SK-N-SH treated with all-trans-retinoic acid at 6 μM for 48 hours (cell line): ENCODE measurements around the gene PDE1A.

Experiments
- ATAC-seq: fragments of 200-7000 bp; cut with Tn5 transposase; 3 replicates; pipeline ENCODE4 v1.9.1; 2020; ENCODE audit warnings: mild to moderate bottlenecking, moderate library complexity
- ARNTL ChIP-seq: fragments of 450-650 bp; formaldehyde crosslinking; IDR thresholded peaks from 2 replicates; pipeline ENCODE4 v1.5.0; 2020; ENCODE audit warnings: low read depth, mild to moderate bottlenecking, moderate library complexity, borderline replicate concordance
- BACH2 ChIP-seq: fragments of 250-450 bp; sonication (Bioruptor Pico); IDR thresholded peaks from 2 replicates; pipeline ENCODE4 v1.9.0; 2021; ENCODE audit warnings: mild to moderate bottlenecking, borderline replicate concordance
- CREB5 ChIP-seq: fragments of 250-450 bp; sonication (Bioruptor Pico); IDR thresholded peaks from 2 replicates; pipeline ENCODE4 v1.5.1; 2020; ENCODE audit warnings: low read depth, mild to moderate bottlenecking, moderate library complexity
- CSDC2 ChIP-seq: fragments of 250-450 bp; sonication (Bioruptor Pico); IDR thresholded peaks from 2 replicates; pipeline ENCODE4 v1.5.0; 2020; ENCODE audit warnings: mild to moderate bottlenecking, moderate library complexity
- CSRNP3 ChIP-seq: fragments of 250-450 bp; sonication (Bioruptor Pico); IDR thresholded peaks from 2 replicates; pipeline ENCODE4 v1.5.1; 2021; ENCODE audit warnings: mild to moderate bottlenecking, moderate library complexity
- ESRRG ChIP-seq: fragments of 250-450 bp; sonication (Bioruptor Pico); IDR thresholded peaks from 2 replicates; pipeline ENCODE4 v1.6.1; 2021; ENCODE audit warnings: mild to moderate bottlenecking
- GLIS3 ChIP-seq: fragments of 250-450 bp; sonication (Bioruptor Pico); IDR thresholded peaks from 2 replicates; pipeline ENCODE4 v1.5.0; 2020; ENCODE audit warnings: mild to moderate bottlenecking, moderate library complexity
- ISL1 ChIP-seq: fragments of 250-450 bp; sonication (Bioruptor Pico); IDR thresholded peaks from 2 replicates; pipeline ENCODE4 v2.1.2; 2022; ENCODE audit warnings: mild to moderate bottlenecking, moderate library complexity
- OSR1 ChIP-seq: fragments of 250-450 bp; sonication (Bioruptor Pico); IDR thresholded peaks from 2 replicates; pipeline ENCODE4 v1.8.0; 2022; ENCODE audit warnings: moderate library complexity, mild to moderate bottlenecking, inconsistent platforms
- PATZ1 ChIP-seq: fragments of 250-450 bp; sonication (Bioruptor Pico); IDR thresholded peaks from 2 replicates; pipeline ENCODE4 v1.8.0; 2020; ENCODE audit warnings: mild to moderate bottlenecking, moderate library complexity, borderline replicate concordance
- PPARA ChIP-seq: fragments of 250-450 bp; sonication (Bioruptor Pico); IDR thresholded peaks from 2 replicates; pipeline ENCODE4 v1.5.0; 2020; ENCODE audit warnings: mild to moderate bottlenecking, borderline replicate concordance
- RARB ChIP-seq: fragments of 250-450 bp; sonication (Bioruptor Pico); IDR thresholded peaks from 2 replicates; pipeline ENCODE4 v1.8.0; 2021; ENCODE audit warnings: mild to moderate bottlenecking, moderate library complexity
- SNAI2 ChIP-seq: fragments of 250-450 bp; sonication (Bioruptor Pico); IDR thresholded peaks from 2 replicates; pipeline ENCODE4 v1.5.0; 2020; ENCODE audit warnings: mild to moderate bottlenecking, moderate library complexity
- TCF4 ChIP-seq: fragments of 250-450 bp; sonication (Bioruptor Pico); IDR thresholded peaks from 2 replicates; pipeline ENCODE4 v1.8.0; 2021; ENCODE audit warnings: mild to moderate bottlenecking, moderate library complexity, borderline replicate concordance
- TOX ChIP-seq: fragments of 250-450 bp; sonication (Bioruptor Pico); IDR thresholded peaks from 2 replicates; pipeline ENCODE4 v1.8.0; 2021; ENCODE audit warnings: mild to moderate bottlenecking, moderate library complexity, borderline replicate concordance
- TSHZ2 ChIP-seq: fragments of 250-450 bp; sonication (Bioruptor Pico); IDR thresholded peaks from 2 replicates; pipeline ENCODE4 v1.5.0; 2020; ENCODE audit warnings: mild to moderate bottlenecking, moderate library complexity
- ZC3H10 ChIP-seq: fragments of 250-450 bp; sonication (Bioruptor Pico); IDR thresholded peaks from 2 replicates; pipeline ENCODE4 v1.5.1; 2021; ENCODE audit warnings: mild to moderate bottlenecking, moderate library complexity
- ZFP3 ChIP-seq: fragments of 250-450 bp; sonication (Bioruptor Pico); IDR thresholded peaks from 2 replicates; pipeline ENCODE4 v1.5.0; 2020; ENCODE audit warnings: mild to moderate bottlenecking, moderate library complexity
- ZFP30 ChIP-seq: fragments of 450-650 bp; formaldehyde crosslinking; IDR thresholded peaks from 2 replicates; pipeline ENCODE4 v1.5.0; 2022; ENCODE audit warnings: mild to moderate bottlenecking, moderate library complexity
- ZNF565 ChIP-seq: fragments of 450-650 bp; formaldehyde crosslinking; conservative IDR thresholded peaks from 2 replicates; pipeline ENCODE4 v1.5.0; 2020; ENCODE audit warnings: low read depth, mild to moderate bottlenecking, moderate library complexity

PDE1A gene

GRCh38 chr2:182422864-182423263 is 4.0 kb downstream of the PDE1A start:
- TF ChIP-seq PPARA (CRISPR knock-in tag) = no peak
- no peak for TF ChIP-seq ZNF565 (CRISPR knock-in tag)
- TF ChIP-seq RARB (CRISPR knock-in tag) = no peak
- no peak for ATAC-seq

- ATAC-seq = no peak
- TF ChIP-seq CSDC2 (CRISPR knock-in tag) = no peak
- no peak for TF ChIP-seq GLIS3
- no peak for TF ChIP-seq BACH2
- TF ChIP-seq, all 23 proteins: peak for 0
These were observed 6.2 kb downstream of the PDE1A start for GRCh38 chr2:182420669-182421068.

GRCh38 chr2:182416861-182417260 is 10.0 kb downstream of the PDE1A start:
- TF ChIP-seq TSHZ2 (CRISPR knock-in tag) (no peak), SNAI2 (CRISPR knock-in tag) (no peak), ZFP3 (no peak), ESRRG (CRISPR knock-in tag) (no peak), ZFP30 (CRISPR knock-in tag) (no peak), PPARA (CRISPR knock-in tag) (no peak), TCF4 (CRISPR knock-in tag) (no peak), ISL1 (no peak), RARB (CRISPR knock-in tag) (no peak), CREB5 (CRISPR knock-in tag) (no peak)
- TF ChIP-seq, all 23 proteins: peak for 0
- no peak for ATAC-seq

GRCh38 chr2:182416191-182416590 is 10.6 kb downstream of the PDE1A start:
- TF ChIP-seq TOX (CRISPR knock-in tag) (no peak), ZFP30 (CRISPR knock-in tag) (no peak), ZNF565 (CRISPR knock-in tag) (no peak), BACH2 (no peak), CSRNP3 (CRISPR knock-in tag) (no peak), CSDC2 (CRISPR knock-in tag) (no peak), ESRRG (CRISPR knock-in tag) (no peak), GLIS3 (no peak), ZC3H10 (CRISPR knock-in tag) (no peak), PATZ1 (no peak), ARNTL (CRISPR knock-in tag) (no peak), CREB5 (CRISPR knock-in tag) (no peak), OSR1 (CRISPR knock-in tag) (no peak)
- no peak for ATAC-seq
